SK-N-SH (cell line): ENCODE data around the gene RPL29. TPM values are rescaled to one million over a fixed set of nuclear protein-coding genes. Genes with fewer than 3 reads are reported as not detected.

Source experiments
- CTCF ChIA-PET: fragments of 300-600, 350-600 bp; formaldehyde crosslinking; extraction: SDS; loops from one replicate; lab custom pipeline; 2021; lab: Yijun Ruan, JAX
- POLR2A ChIA-PET: fragments of 350-600 bp; sonication (Branson Sonifier 250); formaldehyde crosslinking; extraction: SDS; loops from one replicate; lab custom pipeline; 2020; ENCODE audit warnings: antibody characterized with exemption, inconsistent platforms; lab: Yijun Ruan, JAX
- DNase-seq: peaks from one replicate; pipeline ENCODE4 v3.0.0; 2012
- H2AFZ ChIP-seq: fragments of 200-600 bp; sonication (generic); 2 replicates; pipeline ENCODE4 v1.8.1; 2016; ENCODE audit warnings: antibody characterized with exemption, mild to moderate bottlenecking, low read depth
- H3F3A ChIP-seq: fragments of 200-600 bp; sonication (generic); replicated peaks from 2 replicates; pipeline ENCODE3; 2016; ENCODE audit warnings: antibody characterized with exemption, mild to moderate bottlenecking; ENCODE audit not compliant: insufficient read depth
- H3K27ac ChIP-seq, 2 experiments: fragments of 200-500 bp in 1 of 2; fragments of 200-600 bp in 1 of 2; sonication (Bioruptor generic) in 1 of 2; sonication (generic), shearing (Covaris generic) in 1 of 2; 2 replicates each; pipeline versions ENCODE4 v1.5.1 to v1.6.1; 2014 to 2016; ENCODE audit warnings: low read depth in 2 of 2, inconsistent platforms in 1 of 2, low read length in 1 of 2, mild to moderate bottlenecking in 1 of 2, mixed read lengths in 1 of 2
- H3K27me3 ChIP-seq: fragments of 200-600 bp; sonication (generic), shearing (Covaris generic); 2 replicates; pipeline ENCODE4 v1.6.1; 2016; ENCODE audit warnings: mixed run types; ENCODE audit not compliant: insufficient read depth
- H3K36me3 ChIP-seq, 2 experiments: fragments of 200-500 bp in 1 of 2; fragments of 200-600 bp in 1 of 2; sonication (Bioruptor generic) in 1 of 2; sonication (generic) in 1 of 2; replicated peaks in 1 of 2; 2 replicates each; pipeline versions ENCODE3 to v1.5.1; 2014 to 2016; ENCODE audit warnings: low read length in 1 of 2, mild to moderate bottlenecking in 1 of 2; ENCODE audit not compliant: insufficient read depth in 2 of 2, control insufficient read depth in 1 of 2
- H3K4me1 ChIP-seq, 2 experiments: fragments of 200-500 bp in 1 of 2; fragments of 200-600 bp in 1 of 2; sonication (Bioruptor generic) in 1 of 2; sonication (generic), shearing (Covaris generic) in 1 of 2; 2 replicates each; pipeline versions ENCODE4 v1.5.1 to v1.6.1; 2014 to 2016; ENCODE audit warnings: low read depth in 1 of 2, low read length in 1 of 2, mixed run types in 1 of 2; ENCODE audit not compliant: insufficient read depth in 2 of 2, control insufficient read depth in 1 of 2
- H3K4me2 ChIP-seq: fragments of 200-600 bp; sonication (generic), shearing (Covaris generic); 2 replicates; pipeline ENCODE4 v1.6.1; 2017; ENCODE audit warnings: mixed run types
- H3K4me3 ChIP-seq, 2 experiments: fragments of 200-500 bp in 1 of 2; fragments of 200-600 bp in 1 of 2; sonication (Bioruptor generic) in 1 of 2; sonication (generic), shearing (Covaris generic) in 1 of 2; 2 replicates each; pipeline versions ENCODE4 v1.5.1 to v1.8.1; 2014 to 2016; ENCODE audit warnings: low read depth in 2 of 2, inconsistent platforms in 1 of 2, low read length in 1 of 2, mild to moderate bottlenecking in 1 of 2, mixed read lengths in 1 of 2, moderate library complexity in 1 of 2
- H3K79me2 ChIP-seq: fragments of 200-600 bp; sonication (generic); 2 replicates; pipeline ENCODE4 v1.8.1; 2017; ENCODE audit warnings: mild to moderate bottlenecking; ENCODE audit not compliant: insufficient read depth
- H3K9ac ChIP-seq: fragments of 200-600 bp; sonication (generic); 2 replicates; pipeline ENCODE4 v1.6.1; 2017; ENCODE audit warnings: mixed run types
- H3K9me2 ChIP-seq: fragments of 200-600 bp; sonication (generic); 2 replicates; pipeline ENCODE4 v1.6.1; 2017; ENCODE audit warnings: mixed run types
- H3K9me3 ChIP-seq: fragments of 200-600 bp; sonication (generic); 2 replicates; pipeline ENCODE4 v1.6.1; 2017; ENCODE audit warnings: mixed run types, mild to moderate bottlenecking, moderate library complexity
- H4K20me1 ChIP-seq: fragments of 200-600 bp; sonication (generic); 2 replicates; pipeline ENCODE4 v1.6.1; 2017; ENCODE audit warnings: mild to moderate bottlenecking, mixed run types; ENCODE audit not compliant: insufficient read depth
- JUND ChIP-seq: IDR thresholded peaks from 2 replicates; pipeline ENCODE4 v1.4.0; 2012
- NRF1 ChIP-seq: IDR thresholded peaks from 2 replicates; pipeline ENCODE4 v1.6.1; 2012; ENCODE audit warnings: low read depth, mild to moderate bottlenecking, low read length
- WGBS: methylation state at CpG from one replicate; pipeline ENCODE4 v1.1.6; 2017; ENCODE audit warnings: low lambda C conversion rate; 5-methylcytosine and 5-hydroxymethylcytosine counted together
- polyA plus RNA-seq, 3 experiments: library from polyadenylated mRNA; depleted of rRNA; stranded (reverse); fragments of >200 nt; gene quantifications; 2 replicates each; pipeline ENCODE4 v1.2.3, GENCODE V29; 2012
- small RNA-seq, 7 experiments: library from RNA; depleted of rRNA; stranded (forward); fragments of <200 nt; gene quantifications; one replicate each; pipeline ENCODE3, GENCODE V24; 2012

RPL29 gene
- polyA plus RNA-seq, 1 of the 3 experiments (the other 2 are of a cell fraction), result 3,173 TPM

DNA sequence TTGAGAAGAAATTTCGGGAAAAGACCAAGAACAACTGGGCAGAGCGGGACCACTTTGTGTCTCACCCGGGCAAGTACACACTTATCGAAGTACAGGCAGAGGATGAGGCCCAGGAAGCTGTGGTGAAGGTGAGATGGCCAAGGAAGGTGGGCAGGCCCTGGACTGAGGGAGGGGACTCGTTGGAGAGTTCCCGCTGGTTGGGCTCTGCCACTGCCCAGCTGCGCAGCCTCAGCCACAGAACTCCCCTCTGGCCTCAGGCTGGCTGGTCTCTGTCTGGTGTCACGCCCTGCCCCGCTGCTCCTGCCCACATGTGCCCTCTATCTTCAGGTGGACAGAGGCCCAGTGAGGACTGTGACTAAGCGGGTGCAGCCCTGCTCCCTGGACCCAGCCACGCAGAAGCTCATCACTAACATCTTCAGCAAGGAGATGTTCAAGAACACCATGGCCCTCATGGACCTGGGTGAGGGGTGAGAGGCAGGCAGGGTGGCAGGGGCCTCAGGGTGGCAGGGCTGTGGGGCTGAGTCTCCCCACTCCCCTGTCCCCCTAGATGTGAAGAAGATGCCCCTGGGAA, 51.2 kb downstream of the RPL29 start:
- Histone ChIP-seq H3K4me3 (no peak overlapping the region), H3K27ac (no peak overlapping the region), H3K4me1 (peaks cover 11 to 18% of the 10 kb centered on the region in 2 experiments; a peak in 3 of 4 replicates), H3K9me2 (no peaks in the 10 kb centered on the region), H3F3A (no peaks in the 10 kb centered on the region), H3K9me3 (no peaks in the 10 kb centered on the region), H3K27me3 (no peaks in the 10 kb centered on the region), H3K79me2 (peaks cover 21% of the 10 kb centered on the region), H3K9ac (no peak overlapping the region), H3K36me3 (peaks cover 0 to 2% of the 10 kb centered on the region in 2 experiments), H2AFZ (no peak overlapping the region), H3K4me2 (no peak overlapping the region), H4K20me1 (0 out of 2 replicates have a peak, but pooled peaks cover under 1% of the 10 kb centered on the region)
- DNase-seq, result no peak
- ChIA-PET POLR2A (interaction anchor here (1.4 kb wide), 1 partner anchor 29 kb away, joined by 3 read pairs; the partner anchor contains the start of gene ABHD14B), CTCF (interaction anchor here (1.0 to 5.3 kb wide), 3 partner anchors 30 to 111 kb away, joined by 3 to 80 read pairs (median 3); partner anchors contain the start of genes ABHD14A, ABHD14B and DUSP7)
- 89% methylated on average over 11 of the region's 11 CpGs for WGBS
- TF ChIP-seq NRF1, result no peak
- TF ChIP-seq JUND, result no peak

Small RNA genes lying within 50 kb of the gene (small RNA-seq; reads per million reads assigned to genes)
- gene AC115284.1, result 0 reads per million in 7 experiments

Other genes starting within 250 kb of the RPL29 start
- not detected in 2 replicates for gene IQCF6, start 216.7 kb downstream of the RPL29 start, polyA plus RNA-seq (2012; rRNA removed)
- gene IQCF2, start 134.3 kb downstream of the RPL29 start, polyA plus RNA-seq (2012; rRNA removed), result not detected in 2 replicates
- gene IQCF5, start 120.3 kb downstream of the RPL29 start, polyA plus RNA-seq (2012; rRNA removed), result not detected in 2 replicates
- not detected in 2 replicates for gene IQCF1, start 92.5 kb downstream of the RPL29 start, polyA plus RNA-seq (2012; rRNA removed)
- 49.6 and 52.0 TPM in 2 replicates for gene RRP9, start 54.0 kb downstream of the RPL29 start, polyA plus RNA-seq (2012; rRNA removed)
- 31.1 and 35.2 TPM in 2 replicates for gene PARP3, start 53.5 kb downstream of the RPL29 start, polyA plus RNA-seq (2012; rRNA removed)
- gene GPR62, start 40.5 kb downstream of the RPL29 start, polyA plus RNA-seq (2012; rRNA removed), result 0.02 and 0.10 TPM in 2 replicates
- gene PCBP4, start 28.4 kb downstream of the RPL29 start, polyA plus RNA-seq (2012; rRNA removed), result 97.4 and 118 TPM in 2 replicates
- gene ABHD14B, start 21.8 kb downstream of the RPL29 start, polyA plus RNA-seq (2012; rRNA removed), result 64.1 and 88.3 TPM in 2 replicates
- gene ABHD14A, start 20.8 kb downstream of the RPL29 start, polyA plus RNA-seq (2012; rRNA removed), result 22.1 and 31.5 TPM in 2 replicates
- 93.0 and 96.2 TPM in 2 replicates for gene ACY1, start 12.4 kb downstream of the RPL29 start, polyA plus RNA-seq (2012; rRNA removed)
- gene DUSP7, start 60.7 kb upstream of the RPL29 start, polyA plus RNA-seq (2012; rRNA removed), result 24.3 and 25.8 TPM in 2 replicates
- 9.6 and 11.7 TPM in 2 replicates for gene POC1A, start 158.5 kb upstream of the RPL29 start, polyA plus RNA-seq (2012; rRNA removed)
- gene ALAS1, start 202.3 kb upstream of the RPL29 start, polyA plus RNA-seq (2012; rRNA removed), result 42.4 and 47.9 TPM in 2 replicates
- 0.12 TPM in 1 of 2 replicates, not detected in the other for gene TLR9, start 229.8 kb upstream of the RPL29 start, polyA plus RNA-seq (2012; rRNA removed)
- 157 and 188 TPM in 2 replicates for gene TWF2, start 243.3 kb upstream of the RPL29 start, polyA plus RNA-seq (2012; rRNA removed)
- gene PPM1M, start 249.9 kb upstream of the RPL29 start, polyA plus RNA-seq (2012; rRNA removed), result 19.2 and 23.9 TPM in 2 replicates